Adrenal gland (tissue), 5 donors: Measurements from ENCODE around the gene MCRIP1.

Source experiments
- CTCF ChIP-seq, 6 experiments: fragments of 450-650 bp in 4 of 6; fragments of 200-600 bp in 2 of 6; sonication (generic) in 1 of 6; IDR thresholded peaks; 1 replicate in 5 of 6; 2 replicates in 1 of 6; pipeline versions ENCODE4 v1.5.1 to v1.8.0; 2016 to 2021; ENCODE audit warnings: antibody characterized with exemption in 6 of 6, mild to moderate bottlenecking in 2 of 6, moderate library complexity in 1 of 6
- POLR2A ChIP-seq, 2 donors: fragments of 450-650 bp; IDR thresholded peaks; one replicate each; pipeline ENCODE4 v1.6.1; 2017; ENCODE audit warnings: antibody characterized with exemption in 2 of 2, mild to moderate bottlenecking in 2 of 2, moderate library complexity in 1 of 2
- donor health status: DM: no; HTN: no; CAD: no.

- TF ChIP-seq CTCF (IDR thresholded peaks at IDR 0.05), result no peak
- TF ChIP-seq POLR2A (IDR thresholded peaks at IDR 0.05), result no peak
Observed at GRCh38 chr17:81846743-81847689, 13.9 kb upstream of the MCRIP1 start.
